ENCODE results near the gene SETBP1. TPM values are rescaled to one million over a fixed set of nuclear protein-coding genes. Genes with fewer than 3 reads are reported as not detected.

SETBP1 gene
- total RNA-seq, 1 donor from 2014 or later, result 42.0 TPM

- Mint-ChIP-seq H3K27me3 (ENCODE audit: insufficient read depth) (no peaks in the 10 kb centered on the region), H3K4me1 (ENCODE audit: low read depth) (peaks cover 19% of the 10 kb centered on the region), H3K36me3 (ENCODE audit: low read depth) (no peaks in the 10 kb centered on the region), H3K27ac (no peak overlapping the region), H3K9me3 (no peaks in the 10 kb centered on the region), H3K4me3 (no peak overlapping the region)
- intact Hi-C loops (cut with micrococcal nuclease), result no loop called here
- no peak for DNase-seq (ENCODE audit: low spot score)
Measured at GRCh38 chr18:45009756-45010155, 329.1 kb downstream of the SETBP1 start.

GRCh38 chr18:45012286-45012685 is 331.6 kb downstream of the SETBP1 start:
- no peaks in the 10 kb centered on the region for H3K9me3 Mint-ChIP-seq
- H3K4me1 Mint-ChIP-seq (ENCODE audit: low read depth), result peaks cover 19% of the 10 kb centered on the region
- intact Hi-C loops (cut with micrococcal nuclease), result no loop called here
- H3K27me3 Mint-ChIP-seq (ENCODE audit: insufficient read depth), result no peaks in the 10 kb centered on the region
- H3K4me3 Mint-ChIP-seq, result no peak overlapping the region
- no peaks in the 10 kb centered on the region for H3K36me3 Mint-ChIP-seq (ENCODE audit: low read depth)
- no peak for DNase-seq (ENCODE audit: low spot score)
- no peak overlapping the region for H3K27ac Mint-ChIP-seq

DNA sequence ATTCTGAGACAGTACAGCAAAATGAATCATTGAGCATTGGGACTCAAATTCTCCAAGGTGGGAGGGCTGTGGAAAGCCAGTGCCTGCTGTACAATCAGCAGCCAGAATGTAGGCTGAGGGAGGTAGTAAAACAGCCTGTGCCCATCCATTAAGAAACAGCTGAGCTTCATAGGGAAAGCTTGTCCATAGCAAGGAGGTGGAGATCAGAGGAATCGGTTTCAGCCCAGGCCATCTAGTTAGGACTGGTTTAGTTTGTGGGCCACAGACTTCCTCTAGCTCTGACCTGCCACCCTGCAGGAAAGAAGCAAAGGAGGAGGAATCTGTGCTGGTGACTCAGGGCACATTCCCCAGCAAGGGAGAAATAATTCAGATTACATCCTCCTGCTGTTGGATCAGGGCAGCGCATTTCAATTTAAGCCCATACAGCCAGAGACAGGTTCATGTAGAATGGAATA is 333.4 kb downstream of the SETBP1 start:
- H3K27ac Mint-ChIP-seq, result no peak overlapping the region
- peaks cover 12% of the 10 kb centered on the region for H3K4me1 Mint-ChIP-seq (ENCODE audit: low read depth)
- no peak for DNase-seq (ENCODE audit: low spot score)
- H3K4me3 Mint-ChIP-seq, result no peak overlapping the region
- no peaks in the 10 kb centered on the region for H3K9me3 Mint-ChIP-seq
- no peaks in the 10 kb centered on the region for H3K36me3 Mint-ChIP-seq (ENCODE audit: low read depth)
- intact Hi-C loops (cut with micrococcal nuclease), result no loop called here
- H3K27me3 Mint-ChIP-seq (ENCODE audit: insufficient read depth), result no peaks in the 10 kb centered on the region

DNA sequence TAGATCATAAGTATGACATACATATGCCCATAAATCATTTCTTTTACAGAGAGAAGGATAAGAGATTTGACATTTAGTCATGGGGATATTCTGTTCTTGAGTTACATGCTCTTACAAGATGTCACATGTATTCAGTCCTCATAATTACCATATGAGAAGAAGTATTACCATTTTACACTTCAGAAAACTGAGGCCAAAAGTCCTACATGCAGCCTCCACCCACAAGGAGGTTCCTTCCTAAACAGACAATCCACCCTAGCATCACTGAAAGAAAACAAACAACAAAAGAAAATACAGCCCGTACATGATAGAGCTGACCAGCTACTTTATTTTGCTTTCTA is 335.1 kb downstream of the SETBP1 start:
- no peaks in the 10 kb centered on the region for H3K9me3 Mint-ChIP-seq
- intact Hi-C loops (cut with micrococcal nuclease), result no loop called here
- no peaks in the 10 kb centered on the region for H3K27me3 Mint-ChIP-seq (ENCODE audit: insufficient read depth)
- no peaks in the 10 kb centered on the region for H3K36me3 Mint-ChIP-seq (ENCODE audit: low read depth)
- H3K27ac Mint-ChIP-seq, result no peak overlapping the region
- no peak for DNase-seq (ENCODE audit: low spot score)
- no peaks in the 10 kb centered on the region for H3K4me1 Mint-ChIP-seq (ENCODE audit: low read depth)
- no peak overlapping the region for H3K4me3 Mint-ChIP-seq

GRCh38 chr18:45019469-45019868 is 338.8 kb downstream of the SETBP1 start:
- Mint-ChIP-seq H3K27me3 (ENCODE audit: insufficient read depth) (no peaks in the 10 kb centered on the region), H3K36me3 (ENCODE audit: low read depth) (no peaks in the 10 kb centered on the region), H3K4me1 (ENCODE audit: low read depth) (no peaks in the 10 kb centered on the region), H3K27ac (no peak overlapping the region), H3K9me3 (no peaks in the 10 kb centered on the region), H3K4me3 (no peak overlapping the region)
- intact Hi-C loops (cut with micrococcal nuclease), result no loop called here
- DNase-seq (ENCODE audit: low spot score), result no peak

GRCh38 chr18:45023519-45023918 is 342.8 kb downstream of the SETBP1 start:
- intact Hi-C loops (cut with micrococcal nuclease), result no loop called here
- H3K27ac Mint-ChIP-seq, result no peak overlapping the region
- no peak for DNase-seq (ENCODE audit: low spot score)
- no peak overlapping the region for H3K4me3 Mint-ChIP-seq
- H3K4me1 Mint-ChIP-seq (ENCODE audit: low read depth), result no peaks in the 10 kb centered on the region
- peaks cover 3% of the 10 kb centered on the region for H3K27me3 Mint-ChIP-seq (ENCODE audit: insufficient read depth)
- H3K9me3 Mint-ChIP-seq, result no peaks in the 10 kb centered on the region
- H3K36me3 Mint-ChIP-seq (ENCODE audit: low read depth), result no peaks in the 10 kb centered on the region

DNA sequence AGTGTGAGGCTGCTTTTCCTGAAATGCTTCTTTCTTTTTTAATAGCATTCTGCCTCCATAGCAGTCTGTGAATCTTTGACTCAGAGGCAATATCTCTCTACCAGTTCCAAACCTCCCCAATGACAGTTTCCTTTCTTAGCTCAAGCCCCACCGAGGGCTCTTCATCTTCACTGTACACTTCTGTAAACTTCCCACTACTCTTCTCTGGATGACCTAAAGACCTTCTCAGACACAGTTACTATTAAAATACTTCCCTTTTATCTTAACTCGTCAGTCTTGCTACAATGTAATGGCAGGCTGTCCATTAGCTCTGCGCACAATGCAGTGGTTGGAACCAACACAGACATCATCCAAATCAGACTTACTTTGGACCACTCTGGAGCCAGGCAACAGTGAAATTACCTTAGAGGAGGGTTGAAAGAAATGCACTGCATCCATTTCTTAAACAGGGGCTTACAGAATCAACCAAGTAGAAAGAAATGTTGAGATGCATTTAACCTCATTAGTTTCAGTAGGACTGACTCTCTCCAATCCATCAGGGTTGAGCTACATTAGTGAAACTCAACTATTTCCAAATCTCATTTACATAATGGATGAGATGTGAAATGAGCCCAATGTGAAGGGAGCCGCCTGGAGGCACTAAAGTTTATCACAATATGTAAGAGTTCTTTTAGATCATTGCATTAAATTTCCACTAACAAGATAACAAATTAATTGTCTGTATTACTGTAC is 343.8 kb downstream of the SETBP1 start:
- intact Hi-C loops (cut with micrococcal nuclease), result no loop called here
- H3K27ac Mint-ChIP-seq, result no peak overlapping the region
- peaks cover 3% of the 10 kb centered on the region for H3K27me3 Mint-ChIP-seq (ENCODE audit: insufficient read depth)
- H3K4me3 Mint-ChIP-seq, result no peak overlapping the region
- no peak for DNase-seq (ENCODE audit: low spot score)
- H3K4me1 Mint-ChIP-seq (ENCODE audit: low read depth), result no peaks in the 10 kb centered on the region
- no peaks in the 10 kb centered on the region for H3K9me3 Mint-ChIP-seq
- H3K36me3 Mint-ChIP-seq (ENCODE audit: low read depth), result no peaks in the 10 kb centered on the region

DNA sequence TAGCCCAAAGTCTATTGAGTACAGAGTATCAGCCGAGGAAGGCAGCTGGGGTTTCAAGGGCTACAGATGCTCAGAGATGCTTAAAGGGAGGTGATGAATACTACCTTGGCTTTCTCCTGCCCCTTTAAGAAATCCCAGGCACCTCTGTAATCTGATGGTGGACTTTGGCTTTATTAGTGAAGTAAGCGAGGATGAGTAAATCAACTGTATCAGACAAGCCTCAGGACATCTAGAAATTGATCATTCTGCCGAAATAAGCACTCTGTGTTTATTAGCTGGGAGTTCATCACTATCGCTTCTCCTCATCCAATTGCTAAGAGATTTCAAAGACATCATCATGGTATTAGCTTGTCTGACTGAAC is 344.4 kb downstream of the SETBP1 start:
- Mint-ChIP-seq H3K36me3 (ENCODE audit: low read depth) (no peaks in the 10 kb centered on the region), H3K27me3 (ENCODE audit: insufficient read depth) (peaks cover 3% of the 10 kb centered on the region), H3K4me3 (no peak overlapping the region), H3K4me1 (ENCODE audit: low read depth) (no peaks in the 10 kb centered on the region), H3K27ac (no peak overlapping the region), H3K9me3 (no peaks in the 10 kb centered on the region)
- no peak for DNase-seq (ENCODE audit: low spot score)
- intact Hi-C loops (cut with micrococcal nuclease), result no loop called here

DNA sequence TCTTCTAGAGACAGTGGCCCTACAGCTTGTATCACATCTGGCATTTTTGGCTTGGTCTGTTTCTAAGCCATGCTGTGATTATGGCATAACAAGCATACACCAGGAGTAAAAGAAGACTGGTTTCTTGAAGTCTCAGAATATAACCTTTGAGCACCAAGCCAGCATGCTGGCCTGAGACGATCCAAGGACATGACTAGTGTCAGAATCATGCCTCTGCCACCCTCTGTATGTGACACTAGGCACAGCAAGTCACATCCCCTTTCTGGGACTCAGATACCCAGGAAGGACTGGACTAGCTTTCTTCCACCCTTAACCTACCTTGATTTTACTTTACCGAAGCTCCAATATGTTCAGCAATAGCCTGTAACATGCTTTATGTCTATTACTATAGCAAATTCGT is 345.5 kb downstream of the SETBP1 start:
- no peak overlapping the region for H3K27ac Mint-ChIP-seq
- DNase-seq (ENCODE audit: low spot score), result no peak
- peaks cover 3% of the 10 kb centered on the region for H3K27me3 Mint-ChIP-seq (ENCODE audit: insufficient read depth)
- no peaks in the 10 kb centered on the region for H3K36me3 Mint-ChIP-seq (ENCODE audit: low read depth)
- H3K4me3 Mint-ChIP-seq, result no peak overlapping the region
- no peaks in the 10 kb centered on the region for H3K9me3 Mint-ChIP-seq
- H3K4me1 Mint-ChIP-seq (ENCODE audit: low read depth), result no peaks in the 10 kb centered on the region
- intact Hi-C loops (cut with micrococcal nuclease), result no loop called here

DNA sequence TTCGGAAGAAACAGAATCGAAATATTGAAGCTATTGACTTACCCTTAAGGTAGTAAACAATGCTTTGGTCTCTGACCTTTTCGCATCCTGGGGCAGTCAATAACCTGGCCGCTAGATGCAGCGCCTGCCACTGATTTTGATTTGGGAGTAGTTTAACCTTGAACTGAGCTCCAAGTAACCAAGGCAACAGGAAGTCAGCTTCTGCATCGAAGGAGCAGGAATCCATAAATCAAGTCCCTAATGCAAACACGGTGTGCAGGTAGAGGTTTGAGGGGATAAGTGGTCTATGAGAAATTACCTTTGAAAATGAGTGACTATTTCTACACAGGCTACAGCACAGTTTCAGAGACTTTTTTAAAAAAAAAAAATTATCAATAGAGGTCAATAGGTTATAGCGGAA is 353.5 kb downstream of the SETBP1 start:
- Mint-ChIP-seq H3K4me3 (no peak overlapping the region), H3K9me3 (no peaks in the 10 kb centered on the region), H3K27me3 (ENCODE audit: insufficient read depth) (no peaks in the 10 kb centered on the region), H3K27ac (no peak overlapping the region), H3K36me3 (ENCODE audit: low read depth) (peaks cover 1% of the 10 kb centered on the region), H3K4me1 (ENCODE audit: low read depth) (no peaks in the 10 kb centered on the region)
- DNase-seq (ENCODE audit: low spot score), result no peak
- intact Hi-C loops (cut with micrococcal nuclease), result no loop called here

DNA sequence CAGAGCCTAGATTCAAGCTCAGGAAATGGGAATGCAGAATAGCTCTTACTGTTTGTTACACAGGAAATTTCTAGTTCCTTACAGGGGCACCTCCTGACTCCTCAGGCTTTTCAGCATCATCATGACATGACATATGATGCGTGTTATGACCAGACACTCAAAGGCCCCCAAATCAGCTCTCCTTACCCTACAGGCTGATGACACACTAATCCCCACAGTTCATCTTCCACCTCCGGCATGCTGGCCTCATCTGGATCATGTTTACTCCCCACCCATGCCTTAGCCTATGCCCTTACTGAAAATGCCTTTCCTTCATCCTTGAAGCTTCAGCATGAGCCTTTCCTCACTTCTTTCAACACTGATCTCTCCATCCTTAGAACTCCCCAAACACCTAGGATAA is 356.9 kb downstream of the SETBP1 start:
- DNase-seq (ENCODE audit: low spot score), result no peak
- Mint-ChIP-seq H3K27ac (no peak overlapping the region), H3K4me1 (ENCODE audit: low read depth) (no peaks in the 10 kb centered on the region), H3K36me3 (ENCODE audit: low read depth) (peaks cover 1% of the 10 kb centered on the region), H3K4me3 (no peak overlapping the region), H3K27me3 (ENCODE audit: insufficient read depth) (no peaks in the 10 kb centered on the region), H3K9me3 (no peaks in the 10 kb centered on the region)
- intact Hi-C loops (cut with micrococcal nuclease), result no loop called here

- no peak for DNase-seq (ENCODE audit: low spot score)
- Mint-ChIP-seq H3K9me3 (no peaks in the 10 kb centered on the region), H3K27ac (no peak overlapping the region), H3K4me1 (ENCODE audit: low read depth) (no peaks in the 10 kb centered on the region), H3K27me3 (ENCODE audit: insufficient read depth) (no peaks in the 10 kb centered on the region), H3K4me3 (no peak overlapping the region), H3K36me3 (ENCODE audit: low read depth) (peaks cover 1% of the 10 kb centered on the region)
- intact Hi-C loops (cut with micrococcal nuclease), result no loop called here
Measured at GRCh38 chr18:45039376-45039775, 358.7 kb downstream of the SETBP1 start.

DNA sequence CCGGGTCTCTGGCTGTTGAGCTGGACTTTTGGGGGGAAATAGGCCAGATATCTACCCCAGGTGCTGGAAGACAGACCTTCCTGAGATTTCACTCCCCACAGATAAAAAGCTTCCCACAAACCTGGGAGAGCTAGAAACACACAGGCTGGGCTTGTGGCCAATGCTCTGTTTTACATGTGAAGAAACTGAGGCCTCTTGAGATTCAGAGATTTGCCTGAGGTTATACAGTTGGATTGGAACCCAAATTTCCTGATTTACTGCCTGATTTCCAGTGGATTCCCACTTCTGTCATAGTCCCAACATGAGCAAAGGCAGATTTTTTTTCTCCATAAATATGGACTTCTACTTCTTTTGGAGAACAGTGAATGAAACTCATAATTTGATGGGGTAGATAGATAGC is 360.2 kb downstream of the SETBP1 start:
- DNase-seq (ENCODE audit: low spot score), result no peak
- no peaks in the 10 kb centered on the region for H3K9me3 Mint-ChIP-seq
- no peak overlapping the region for H3K27ac Mint-ChIP-seq
- peaks cover 1% of the 10 kb centered on the region for H3K36me3 Mint-ChIP-seq (ENCODE audit: low read depth)
- intact Hi-C loops (cut with micrococcal nuclease), result no loop called here
- no peaks in the 10 kb centered on the region for H3K4me1 Mint-ChIP-seq (ENCODE audit: low read depth)
- no peaks in the 10 kb centered on the region for H3K27me3 Mint-ChIP-seq (ENCODE audit: insufficient read depth)
- no peak overlapping the region for H3K4me3 Mint-ChIP-seq

- no peaks in the 10 kb centered on the region for H3K36me3 Mint-ChIP-seq (ENCODE audit: low read depth)
- no peaks in the 10 kb centered on the region for H3K4me1 Mint-ChIP-seq (ENCODE audit: low read depth)
- no peak for DNase-seq (ENCODE audit: low spot score)
- intact Hi-C loops (cut with micrococcal nuclease), result no loop called here
- H3K4me3 Mint-ChIP-seq, result no peak overlapping the region
- no peak overlapping the region for H3K27ac Mint-ChIP-seq
- H3K9me3 Mint-ChIP-seq, result no peaks in the 10 kb centered on the region
- H3K27me3 Mint-ChIP-seq (ENCODE audit: insufficient read depth), result no peaks in the 10 kb centered on the region
Measured at GRCh38 chr18:45044787-45045186, 364.1 kb downstream of the SETBP1 start.

Measured in activated T-helper 1 cell treated with anti-CD3 and anti-CD28 coated beads, Interleukin-12 subunit alpha, Interleukin-12 subunit beta, Interleukin-2, Interleukin-4 antibody, amounts not matched to agents 30 ng/mL and 10 ng/mL and 1 ng/mL, durations not matched to agents 14 hours and 24 hours and 36 hours (primary cell).